Activated gamma-delta T cell treated with anti-CD3 and anti-CD28 coated beads, Interleukin-2, amount 50 U/mL, for 16 hours (primary cell): ENCODE measurements around the gene THSD4.

Experiments
- DNase-seq: peaks from one replicate; pipeline ENCODE4 v3.0.0-alpha.2; 2020; ENCODE audit warnings: low read depth

Gene THSD4

DNA sequence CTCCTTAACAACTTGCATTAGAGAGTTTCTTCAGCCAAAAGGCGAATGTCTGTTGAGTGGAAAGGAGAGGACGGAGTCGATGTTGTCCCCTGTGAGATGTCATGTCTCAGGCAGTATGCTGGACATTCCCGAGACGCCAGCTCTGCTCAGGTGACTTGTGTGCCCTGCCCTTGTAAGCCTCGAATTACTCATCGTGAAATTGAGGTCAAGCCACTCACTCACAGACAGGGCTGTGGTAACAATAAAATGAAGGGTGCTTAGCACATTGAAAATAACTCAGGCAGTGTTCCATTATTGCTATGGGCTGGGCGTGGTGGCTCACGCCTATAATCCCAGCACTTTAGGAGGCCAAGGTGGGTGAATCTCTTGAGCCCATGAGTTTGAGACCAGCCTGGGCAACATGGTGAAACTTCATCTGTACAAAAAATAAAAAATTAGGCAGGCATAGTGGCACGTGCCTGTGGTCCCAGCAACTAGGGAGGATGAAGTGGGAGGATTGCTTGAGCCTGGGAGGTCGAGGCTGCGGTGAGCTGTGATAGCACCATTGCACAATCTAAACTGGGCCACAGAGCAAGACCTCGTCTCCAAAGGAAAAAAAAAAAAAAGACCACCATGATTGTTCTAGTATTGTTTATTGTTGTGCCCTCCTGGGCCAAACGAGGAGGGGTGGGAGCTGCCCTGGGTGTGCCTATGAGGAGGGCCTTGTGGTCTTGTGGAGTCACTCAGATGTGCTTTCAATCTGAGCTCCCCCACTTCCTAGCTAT is 214.4 kb downstream of the THSD4 start:
- DNase-seq = no peak

DNA sequence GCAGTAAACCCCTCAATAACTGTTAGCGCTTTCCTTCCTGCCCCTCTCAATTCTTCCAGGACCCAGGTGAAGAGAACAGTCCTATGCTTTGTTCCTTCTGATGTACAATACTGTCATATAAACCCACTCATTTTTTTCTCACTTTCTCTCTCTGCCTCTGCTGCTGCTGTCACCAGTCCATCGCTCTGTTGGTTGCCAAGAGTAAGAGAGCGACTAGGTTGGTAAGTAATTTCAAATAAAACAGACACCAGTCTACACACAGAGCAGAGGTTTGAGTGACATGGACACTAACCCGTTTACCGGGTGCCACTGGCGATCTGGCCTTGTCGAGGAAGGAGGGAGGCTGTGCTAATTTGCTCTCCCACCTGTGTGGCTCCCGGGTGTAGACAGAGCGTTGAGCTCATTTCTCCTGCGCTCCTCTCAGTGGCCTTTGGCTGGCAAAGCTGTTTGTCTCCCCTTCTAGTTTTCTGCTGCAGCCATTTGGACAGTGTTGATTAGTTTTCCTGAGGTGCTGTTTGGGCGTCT is 215.4 kb downstream of the THSD4 start:
- DNase-seq = no peak

DNA sequence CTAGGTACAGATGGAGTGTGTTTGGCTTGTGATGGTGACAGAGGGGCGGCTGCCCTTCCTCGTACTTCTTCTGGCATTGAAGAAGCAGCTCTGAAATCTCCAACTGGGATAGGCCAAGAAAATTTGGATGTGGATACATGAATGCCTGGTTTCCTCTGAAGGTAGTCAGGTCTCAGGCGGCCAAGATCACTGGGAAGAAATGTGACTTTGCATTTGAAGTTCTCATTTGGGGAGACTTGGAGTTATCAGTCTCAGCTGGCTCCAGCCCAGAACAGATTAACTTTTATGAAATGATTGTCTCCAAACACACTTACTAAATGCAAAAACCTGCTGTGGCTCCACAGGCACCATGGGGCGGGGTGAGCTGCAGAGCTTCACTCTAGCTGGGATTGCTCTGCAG is 215.9 kb downstream of the THSD4 start:
- no peak for DNase-seq

DNA sequence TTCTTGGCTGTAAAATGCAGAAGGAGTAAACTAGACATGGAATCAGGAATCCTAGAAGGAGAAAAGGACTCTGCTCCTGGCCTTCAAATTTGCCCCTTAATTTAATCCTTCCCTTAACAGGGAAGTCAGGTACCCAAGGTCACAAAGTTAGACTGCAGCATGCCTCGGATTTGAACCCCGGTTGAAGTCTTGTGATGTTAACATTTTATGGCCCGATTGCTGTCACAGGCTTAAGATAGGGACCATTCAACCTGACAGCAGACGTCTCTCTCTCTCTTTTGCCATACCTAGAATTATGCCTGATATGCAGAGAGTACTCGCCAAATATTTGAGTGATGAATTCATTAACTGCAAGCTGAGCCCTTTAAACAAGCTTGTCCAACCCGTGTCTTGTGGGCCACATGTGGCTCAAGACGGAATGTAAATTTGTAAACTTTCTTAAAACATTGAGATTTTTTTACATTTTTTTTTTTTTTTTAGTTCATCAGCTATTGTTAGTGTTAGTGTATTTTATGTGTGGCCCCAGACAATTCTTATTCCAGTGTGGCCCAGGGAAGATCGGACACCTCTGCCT is 217.2 kb downstream of the THSD4 start:
- no peak for DNase-seq

DNA sequence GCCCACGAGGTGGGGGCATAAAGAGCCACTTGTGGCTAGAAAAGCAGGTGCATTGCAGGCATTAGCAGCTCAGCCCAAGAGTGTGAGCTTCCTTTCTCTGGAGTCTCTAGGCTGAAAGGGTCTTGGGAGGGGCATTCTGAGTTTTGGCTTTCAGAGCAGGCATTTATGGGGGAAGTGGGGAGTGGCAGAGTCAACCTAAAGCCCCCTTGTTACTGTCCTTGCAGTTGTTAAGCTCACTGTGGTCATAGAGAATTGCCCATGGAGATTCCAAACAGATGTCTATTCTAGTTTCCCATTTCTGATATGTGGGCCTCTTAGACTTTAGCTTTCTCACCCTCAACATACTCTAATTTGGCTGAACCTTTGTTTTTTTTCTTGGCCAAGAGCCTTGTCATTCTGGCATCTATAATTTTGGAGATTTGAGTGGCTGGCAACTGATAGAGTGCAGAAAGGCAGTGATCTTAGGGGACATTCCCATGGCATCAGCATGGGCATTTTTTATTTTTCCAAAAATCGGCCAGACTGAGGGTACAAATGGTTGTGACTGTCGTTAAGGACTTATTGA is 217.9 kb downstream of the THSD4 start:
- no peak for DNase-seq

DNA sequence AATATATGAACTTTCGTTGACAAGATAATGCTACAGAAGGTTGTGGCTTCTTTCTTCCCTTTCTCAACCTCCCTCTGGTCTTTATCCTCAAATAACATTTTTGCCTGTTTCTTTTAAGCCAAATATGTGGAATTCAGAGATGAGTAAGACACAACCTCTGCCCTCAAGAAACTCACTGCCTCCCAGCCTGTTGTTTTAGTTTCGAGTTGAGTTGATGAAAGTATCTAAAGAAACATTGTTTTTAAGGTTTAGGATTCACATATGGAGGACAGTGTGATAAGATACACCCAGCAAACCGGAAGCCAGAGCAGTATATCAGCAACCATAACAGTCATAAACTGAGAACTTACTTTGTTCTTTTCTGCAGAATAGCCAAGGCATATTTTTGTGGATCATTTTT is 218.6 kb downstream of the THSD4 start:
- DNase-seq = no peak

DNA sequence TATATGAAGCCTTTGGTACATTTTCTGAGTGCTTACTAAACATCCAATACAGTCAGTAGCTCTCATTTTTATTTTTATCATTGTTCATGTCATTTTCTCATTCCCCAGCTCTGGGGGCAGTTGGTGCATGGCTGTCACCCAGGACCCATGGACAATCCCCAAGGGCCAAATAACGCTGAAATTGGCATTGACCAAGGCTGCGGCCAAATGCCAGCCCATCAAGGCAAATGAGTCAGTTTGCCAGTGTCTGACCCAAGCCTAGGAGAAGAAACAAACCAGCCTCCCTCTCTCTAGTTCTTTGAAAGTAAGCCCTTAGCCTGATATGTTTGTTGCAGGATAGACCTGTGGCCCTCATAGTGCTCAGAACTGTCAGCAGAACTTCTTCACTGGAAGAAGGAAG is 219.2 kb downstream of the THSD4 start:
- no peak for DNase-seq

DNA sequence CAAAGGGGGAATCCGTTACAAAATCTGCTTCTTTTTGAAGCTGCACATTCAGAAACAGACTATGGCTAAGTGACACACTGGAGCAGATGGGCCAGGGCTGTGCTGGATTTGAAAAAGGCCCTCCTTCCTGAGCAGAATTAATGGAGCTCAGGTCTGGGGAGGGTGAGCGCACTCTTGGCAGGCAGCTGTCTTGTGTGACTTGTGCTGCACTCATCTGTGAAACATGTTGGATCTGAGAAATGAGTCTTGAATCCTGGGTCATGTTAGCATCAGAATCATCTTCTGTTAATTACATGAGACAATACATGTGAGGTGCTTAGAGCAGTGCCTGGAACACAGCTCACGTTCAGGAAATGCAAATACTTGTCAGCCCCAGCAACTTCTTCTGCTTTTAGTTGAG is 219.6 kb downstream of the THSD4 start:
- DNase-seq = no peak

DNA sequence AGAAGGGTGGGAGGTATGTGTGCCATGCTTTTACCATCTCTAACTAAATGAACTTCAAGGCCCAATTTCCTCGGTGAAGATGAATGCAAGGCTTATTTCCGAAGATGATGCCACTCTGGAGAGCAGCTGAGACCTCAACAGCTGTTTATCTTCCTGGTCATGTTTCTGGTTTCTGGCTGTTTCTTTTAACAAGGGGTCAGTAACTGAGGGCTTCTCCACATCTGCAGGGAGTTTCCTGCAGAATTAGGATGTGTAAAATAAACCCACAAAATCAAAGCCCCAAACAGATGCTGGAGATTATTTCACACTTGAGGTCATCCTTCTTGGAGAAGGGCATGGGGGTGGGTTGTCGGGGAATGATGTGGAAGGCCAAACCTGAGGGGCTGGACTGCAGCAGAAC is 220.3 kb downstream of the THSD4 start:
- no peak for DNase-seq

DNA sequence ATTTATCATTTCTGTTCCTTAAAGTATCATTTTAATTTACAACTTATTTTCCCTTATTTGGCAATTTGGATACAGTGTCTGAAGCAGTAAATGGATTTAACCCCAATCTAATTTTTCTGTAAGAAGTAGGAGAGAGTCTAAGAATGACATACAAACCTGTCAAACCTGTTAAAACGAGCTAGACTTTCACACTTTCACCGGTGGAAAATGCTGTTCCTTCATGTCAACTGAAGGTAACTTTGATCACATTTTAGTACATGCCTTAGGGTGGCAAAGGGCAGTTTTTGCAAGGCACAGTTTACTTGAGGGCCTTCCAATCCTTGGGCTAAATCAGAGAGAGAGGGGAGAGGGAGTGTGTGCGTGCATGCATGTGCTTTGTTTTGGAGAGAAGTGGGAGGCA is 221.4 kb downstream of the THSD4 start:
- no peak for DNase-seq

DNA sequence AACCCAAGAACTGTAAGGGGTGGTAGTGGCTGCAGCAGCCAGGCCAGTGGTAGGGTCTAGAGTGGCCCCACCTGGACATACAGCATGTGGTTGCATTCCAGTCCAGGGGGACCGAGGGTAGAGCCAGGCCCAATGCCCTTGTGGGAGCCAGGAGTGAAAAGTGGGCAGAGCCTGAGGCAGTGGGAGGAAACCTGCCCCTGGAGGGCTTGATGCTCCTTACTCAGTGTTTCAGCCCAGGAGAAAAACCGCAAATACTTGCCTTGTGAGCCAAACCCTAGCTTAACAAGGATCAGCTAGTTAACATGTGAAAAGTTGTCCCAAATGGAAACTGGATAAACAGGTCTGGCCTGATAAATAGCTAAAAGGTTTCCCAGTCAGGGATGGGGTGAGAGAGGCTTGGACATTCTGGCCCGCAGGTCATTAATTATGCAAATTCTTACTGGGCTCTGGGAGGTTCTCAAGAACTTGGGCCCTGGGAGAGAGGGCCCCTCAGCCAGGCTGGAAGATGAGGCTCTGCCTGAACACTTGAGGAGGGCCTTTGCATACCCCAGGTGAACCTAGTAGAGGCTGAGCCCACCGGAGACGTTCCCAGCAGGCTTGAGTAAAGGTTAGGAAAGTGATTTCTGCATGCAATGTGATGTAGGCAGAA is 222.1 kb downstream of the THSD4 start:
- DNase-seq = no peak

DNA sequence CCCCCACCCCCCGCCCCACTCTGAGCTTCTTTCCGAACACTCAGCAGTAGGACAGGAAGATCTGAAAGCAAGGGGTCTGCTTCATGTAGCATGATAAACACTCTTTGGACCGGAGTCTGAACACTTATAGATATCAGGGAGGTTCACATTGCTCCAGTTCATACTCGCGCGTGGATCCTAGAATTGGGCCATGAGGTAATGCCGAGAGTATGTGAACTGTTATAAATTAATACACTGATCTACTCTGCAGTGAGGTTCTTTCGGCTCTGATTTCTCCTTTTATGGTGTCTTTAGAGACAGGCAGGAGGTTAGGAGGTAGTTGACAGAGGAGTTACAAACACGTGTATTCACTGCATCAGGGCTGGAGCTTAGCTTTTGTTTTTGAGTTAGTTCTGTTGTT is 223.0 kb downstream of the THSD4 start:
- DNase-seq = no peak

DNA sequence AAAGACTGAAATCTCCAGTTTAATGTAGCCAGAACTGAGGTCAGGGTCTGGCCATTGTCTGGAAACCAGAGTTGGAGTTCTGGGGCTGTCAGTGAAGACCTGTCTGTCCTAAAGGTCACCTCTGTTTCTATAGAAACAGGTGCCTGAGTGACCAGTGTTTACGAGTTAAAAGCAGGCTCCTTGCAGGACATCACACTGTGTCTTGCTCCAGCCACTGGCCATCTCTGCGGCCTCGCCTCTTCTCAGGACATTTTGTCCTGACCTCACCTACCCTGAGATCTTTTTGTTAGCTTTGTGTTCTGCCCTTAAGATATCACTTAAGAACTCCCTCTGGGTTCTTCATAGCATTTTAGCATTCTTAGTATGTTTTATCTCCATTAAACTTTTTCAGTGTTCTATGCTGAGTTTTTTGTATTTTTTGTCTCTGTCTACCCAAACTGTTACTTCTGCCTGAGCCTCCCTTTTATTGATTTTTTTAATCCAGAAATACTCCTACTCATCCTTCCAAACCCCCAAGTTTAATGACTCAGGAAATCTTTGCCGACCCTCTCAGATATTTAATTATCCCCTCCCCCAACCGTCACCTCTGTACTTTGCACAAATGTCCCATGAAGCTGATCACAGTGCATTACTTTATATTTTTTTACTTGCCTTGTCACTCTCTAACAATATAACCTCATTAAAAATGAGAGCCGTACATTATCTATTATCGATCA is 223.7 kb downstream of the THSD4 start:
- DNase-seq = no peak

DNA sequence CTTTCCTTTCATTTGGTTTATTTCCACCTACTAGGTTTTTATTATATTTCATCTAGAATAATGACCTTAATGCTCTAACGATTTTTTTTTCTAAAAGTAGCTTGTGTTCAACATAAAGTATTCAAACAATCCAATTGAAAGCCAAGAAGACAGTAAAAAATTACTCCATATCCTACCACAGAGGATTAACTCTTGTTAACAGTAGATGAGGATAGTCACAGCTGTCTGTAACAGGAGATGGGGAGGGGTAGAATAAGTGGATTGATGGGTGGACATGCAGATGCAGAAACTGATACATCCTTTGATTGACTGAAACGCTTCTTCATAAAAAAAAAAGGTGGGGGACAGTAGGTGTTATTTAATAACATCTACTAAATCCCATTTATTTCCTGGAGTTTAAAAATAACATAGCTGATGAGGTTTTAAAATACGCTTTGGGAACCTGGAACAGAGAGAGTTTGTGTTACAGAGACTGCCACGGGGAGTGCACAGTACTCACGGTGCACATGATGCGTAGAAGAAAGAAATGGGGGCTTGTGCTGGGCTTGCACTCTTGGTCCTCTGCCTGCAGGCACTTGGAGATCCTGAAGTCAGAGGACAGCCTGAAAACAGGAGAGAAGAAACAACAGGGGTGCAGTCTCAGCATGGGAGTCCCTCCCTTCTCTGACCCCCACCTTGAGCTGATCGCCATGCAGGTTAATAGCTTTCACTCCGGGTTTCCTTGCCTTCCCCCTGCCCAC is 226.7 kb downstream of the THSD4 start:
- no peak for DNase-seq

DNA sequence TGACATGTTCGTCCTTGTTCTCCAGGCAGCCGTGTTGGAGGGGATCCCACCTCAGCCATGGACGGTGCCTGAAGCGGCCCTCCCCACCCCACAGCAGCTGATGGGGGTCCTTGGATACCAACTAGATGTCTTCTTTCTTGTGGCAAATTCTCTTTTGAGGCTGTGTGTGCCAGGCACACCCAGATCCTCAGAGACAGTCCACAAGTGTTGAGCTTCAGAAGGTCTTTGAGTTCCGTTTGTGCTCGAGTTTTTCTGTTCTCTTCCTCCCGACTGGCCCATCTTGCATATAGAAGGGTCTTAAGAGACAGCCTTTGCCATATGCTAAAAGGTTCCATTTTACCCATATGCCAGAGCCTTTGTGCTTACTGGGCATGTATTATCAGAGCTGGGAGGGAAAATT is 227.4 kb downstream of the THSD4 start:
- no peak for DNase-seq

DNA sequence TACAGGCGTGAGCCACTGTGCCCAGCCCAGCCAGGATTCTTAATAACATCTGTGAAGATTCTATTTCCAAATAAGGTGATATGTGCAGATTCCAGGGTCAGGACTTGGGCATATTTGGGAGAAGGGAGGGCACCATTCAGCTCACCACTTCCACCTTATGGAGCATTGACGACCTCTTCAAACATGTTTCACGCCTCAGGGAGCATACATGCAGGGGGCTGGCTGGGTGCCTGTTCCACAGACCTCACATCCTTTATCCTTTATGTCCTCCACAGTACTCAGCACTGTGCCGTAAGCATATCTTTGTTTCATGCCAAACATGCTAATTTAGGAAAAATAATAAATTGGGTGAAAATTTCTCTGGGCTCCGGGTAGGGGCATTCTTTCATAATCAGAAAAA is 229.0 kb downstream of the THSD4 start:
- no peak for DNase-seq

DNA sequence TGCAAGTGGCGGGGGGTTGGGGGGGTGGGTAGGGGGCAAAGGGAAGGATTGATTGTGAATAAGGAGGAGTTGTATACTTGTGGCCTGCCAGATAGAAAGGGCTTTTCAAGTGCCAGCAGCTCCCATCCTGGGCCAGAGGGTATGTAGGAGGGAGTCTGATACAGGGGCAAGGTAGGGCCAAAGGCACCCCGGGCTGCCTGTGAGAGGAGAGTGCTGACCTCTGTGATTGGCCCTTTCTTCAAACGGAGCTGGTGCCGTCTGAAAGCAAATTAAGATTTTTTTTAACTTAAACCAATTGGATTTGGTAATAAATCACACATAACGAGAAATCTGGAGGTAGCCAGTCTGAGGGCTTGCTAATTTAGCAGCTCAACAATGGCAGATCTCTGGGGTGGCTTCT is 229.9 kb downstream of the THSD4 start:
- no peak for DNase-seq

DNA sequence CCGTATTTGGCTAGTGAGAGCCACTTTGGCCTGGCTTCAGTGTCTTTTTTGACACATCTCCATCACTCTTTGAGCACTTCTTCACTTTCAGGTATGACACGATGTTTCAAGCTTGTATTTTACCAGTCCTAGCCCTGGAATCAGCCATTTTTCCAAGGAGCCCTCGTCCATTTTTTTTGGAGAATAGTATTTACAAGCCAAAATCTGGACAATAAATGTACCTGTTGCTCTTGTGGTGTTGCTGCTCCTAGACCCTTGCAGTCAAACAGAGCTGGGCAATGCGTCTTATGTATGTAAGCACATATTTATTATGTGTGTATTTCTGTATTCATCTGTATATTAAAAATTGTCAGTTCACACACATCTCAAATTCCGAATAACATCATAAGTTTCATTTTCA is 231.2 kb downstream of the THSD4 start:
- DNase-seq = no peak

DNA sequence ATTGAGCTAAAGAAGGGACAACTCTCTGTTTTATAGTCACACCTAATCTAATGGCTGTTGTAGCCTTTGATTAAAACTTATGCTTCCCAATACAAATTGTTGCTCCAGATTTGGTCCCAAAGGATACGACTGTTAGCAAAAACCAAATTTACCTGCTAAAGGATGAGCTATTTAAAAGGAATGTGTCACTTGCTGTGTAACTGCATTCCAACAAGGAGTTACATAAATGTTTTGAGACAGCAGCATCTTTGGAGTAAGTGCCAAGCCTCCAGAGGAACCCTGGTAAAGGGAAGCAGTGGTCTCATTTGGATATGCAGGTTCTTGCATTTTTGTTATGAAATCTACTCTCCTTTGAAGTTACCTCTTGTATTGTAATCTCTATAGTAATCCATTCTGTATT is 233.3 kb downstream of the THSD4 start:
- DNase-seq = no peak

DNA sequence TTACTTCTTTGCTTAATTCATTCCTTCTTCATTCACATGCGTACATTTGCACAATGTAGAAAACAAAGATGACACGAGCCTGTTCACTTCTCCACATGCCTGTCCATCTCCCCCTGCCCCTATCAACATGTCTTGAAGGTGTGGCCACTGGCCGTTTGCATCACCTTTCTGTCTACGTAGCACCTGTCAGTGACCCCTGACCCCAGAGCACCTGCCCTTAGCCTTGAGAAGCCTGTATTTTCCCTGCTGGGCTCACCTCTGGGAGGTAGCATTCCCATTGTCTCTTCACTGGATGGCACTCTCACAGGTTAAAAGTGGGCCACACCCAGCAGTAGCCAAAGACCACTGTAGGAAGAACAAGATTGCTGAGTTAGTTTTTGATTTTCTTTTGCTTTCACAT is 234.1 kb downstream of the THSD4 start:
- no peak for DNase-seq

DNA sequence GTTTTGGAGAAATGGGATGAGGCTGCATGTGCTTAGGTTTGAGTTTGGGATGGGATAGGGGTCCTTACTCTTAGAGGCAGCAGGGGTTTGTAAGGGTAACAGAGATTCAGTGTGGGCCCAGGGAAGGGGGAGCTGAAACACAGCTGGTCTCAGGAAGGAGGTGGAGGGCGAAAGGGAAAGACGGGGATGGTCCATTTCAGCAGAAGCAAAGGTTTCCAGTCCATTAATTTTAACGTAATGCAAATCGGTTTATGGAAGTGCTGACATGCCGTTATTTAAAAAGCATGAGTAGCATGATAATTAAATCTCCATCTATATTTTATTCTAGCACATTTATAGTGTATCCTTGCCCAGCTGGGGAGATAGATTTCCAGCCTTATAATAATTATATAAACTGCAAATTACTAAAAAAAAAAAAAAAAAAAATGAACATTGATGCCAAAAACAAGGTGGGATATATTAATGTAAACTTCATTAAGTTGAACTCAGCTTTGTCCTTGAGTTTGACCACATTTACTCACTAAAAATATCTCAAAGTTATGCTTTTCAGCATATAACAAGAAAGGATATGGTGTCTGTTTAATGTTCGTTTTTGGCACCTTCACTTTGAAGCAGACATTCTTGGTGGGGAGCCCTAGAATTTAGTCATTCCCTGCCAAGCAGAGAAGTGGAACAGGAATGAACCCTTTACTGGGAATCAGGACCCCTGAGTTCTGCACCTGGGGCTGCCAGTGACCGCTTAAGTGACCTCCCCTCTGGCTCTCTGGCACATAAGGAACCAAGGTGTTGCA is 234.7 kb downstream of the THSD4 start:
- DNase-seq = no peak
